HEK293 (cell line): ENCODE measurements around the gene NEGR1.

Experiments
- CTCF ChIA-PET: fragments of 350-600 bp; formaldehyde crosslinking; extraction: SDS; loops from one replicate; lab custom pipeline; 2021; ENCODE audit warnings: antibody characterized with exemption; lab: Yijun Ruan, JAX
- POLR2A ChIA-PET: fragments of 300-600 bp; formaldehyde crosslinking; extraction: SDS; loops from one replicate; lab custom pipeline; 2020; ENCODE audit warnings: antibody characterized with exemption, inconsistent platforms; lab: Yijun Ruan, JAX
- H3K27ac ChIP-seq: fragments of 200-500 bp; sonication (Bioruptor generic); 2 replicates; pipeline ENCODE4 v1.5.1; 2014; ENCODE audit warnings: low read depth, low read length, control low read depth, inconsistent platforms; ENCODE audit errors: extremely low read depth
- H3K36me3 ChIP-seq, 2 experiments: fragments of 200-500 bp in 1 of 2; sonication (Bioruptor generic) in 1 of 2; 1 replicate in 1 of 2; 2 replicates in 1 of 2; pipeline ENCODE4 v1.5.1; 2014 to 2017; ENCODE audit warnings: inconsistent platforms in 2 of 2, low read length in 2 of 2; ENCODE audit not compliant: control insufficient read depth in 2 of 2, insufficient read depth in 1 of 2
- H3K4me1 ChIP-seq: fragments of 200-500 bp; sonication (Bioruptor generic); 2 replicates; pipeline ENCODE4 v1.5.1; 2014; ENCODE audit warnings: mild to moderate bottlenecking, low read length, inconsistent platforms; ENCODE audit not compliant: control insufficient read depth, insufficient read depth
- H3K4me3 ChIP-seq: 2 replicates; pipeline ENCODE4 v1.5.1; 2011; ENCODE audit warnings: low read depth, mild to moderate bottlenecking, control low read depth, low read length, moderate library complexity
- H3K9me3 ChIP-seq: fragments of 200-500 bp; sonication (Bioruptor generic); 2 replicates; pipeline ENCODE4 v1.5.1; 2014; ENCODE audit warnings: low read depth, low read length, inconsistent platforms; ENCODE audit not compliant: control insufficient read depth, insufficient read depth
- BCL11B ChIP-seq: fragments of 450-650 bp; formaldehyde crosslinking; IDR thresholded peaks from 2 replicates; pipeline ENCODE4 v1.5.1; 2016; ENCODE audit warnings: low read depth, missing biosample characterization, missing genetic modification characterization
- EGR2 ChIP-seq: fragments of 450-650 bp; formaldehyde crosslinking; IDR thresholded peaks from 2 replicates; pipeline ENCODE4 v1.5.1; 2016; ENCODE audit warnings: low read depth, missing biosample characterization, missing genetic modification characterization
- FEZF1 ChIP-seq: fragments of 450-650 bp; formaldehyde crosslinking; IDR thresholded peaks from 2 replicates; pipeline ENCODE4 v1.5.1; 2016; ENCODE audit warnings: missing biosample characterization, missing genetic modification characterization
- HOXC10 ChIP-seq: sonication (generic); formaldehyde crosslinking; IDR thresholded peaks from 2 replicates; pipeline ENCODE4 v1.8.1; 2023; ENCODE audit warnings: mild to moderate bottlenecking, missing genetic modification reagents
- KLF10 ChIP-seq: fragments of 450-650 bp; IDR thresholded peaks from 2 replicates; pipeline ENCODE4 v1.5.1; 2018; ENCODE audit warnings: missing biosample characterization, mild to moderate bottlenecking, missing genetic modification characterization
- KLF16 ChIP-seq: fragments of 450-650 bp; formaldehyde crosslinking; IDR thresholded peaks from 2 replicates; pipeline ENCODE4 v1.5.1; 2017; ENCODE audit warnings: missing biosample characterization, missing genetic modification characterization
- PBX3 ChIP-seq: sonication (generic); formaldehyde crosslinking; IDR thresholded peaks from 2 replicates; pipeline ENCODE4 v1.8.1; 2022; ENCODE audit warnings: mild to moderate bottlenecking, moderate library complexity, missing genetic modification reagents
- SP3 ChIP-seq: fragments of 450-650 bp; formaldehyde crosslinking; IDR thresholded peaks from 2 replicates; pipeline ENCODE4 v1.5.1; 2016; ENCODE audit warnings: missing biosample characterization, missing genetic modification characterization
- ZBTB17 ChIP-seq: fragments of 450-650 bp; formaldehyde crosslinking; IDR thresholded peaks from 2 replicates; pipeline ENCODE4 v1.5.1; 2016; ENCODE audit warnings: missing biosample characterization, missing genetic modification characterization
- ZBTB20 ChIP-seq: fragments of 450-650 bp; formaldehyde crosslinking; IDR thresholded peaks from 2 replicates; pipeline ENCODE4 v1.5.1; 2016; ENCODE audit warnings: missing biosample characterization, missing genetic modification characterization
- ZFHX2 ChIP-seq: fragments of 450-650 bp; formaldehyde crosslinking; conservative IDR thresholded peaks from 2 replicates; pipeline ENCODE4 v1.5.1; 2016; ENCODE audit warnings: missing biosample characterization, missing genetic modification characterization
- ZIC2 ChIP-seq: fragments of 450-650 bp; formaldehyde crosslinking; IDR thresholded peaks from 2 replicates; pipeline ENCODE4 v1.5.1; 2016; ENCODE audit warnings: missing biosample characterization, missing genetic modification characterization
- ZNF112 ChIP-seq: fragments of 450-650 bp; formaldehyde crosslinking; IDR thresholded peaks from 2 replicates; pipeline ENCODE4 v1.5.0; 2017; ENCODE audit warnings: missing biosample characterization, missing genetic modification characterization
- ZNF146 ChIP-seq: fragments of 450-650 bp; formaldehyde crosslinking; IDR thresholded peaks from 2 replicates; pipeline ENCODE4 v1.5.1; 2016; ENCODE audit warnings: missing biosample characterization, missing genetic modification characterization
- ZNF148 ChIP-seq: fragments of 450-650 bp; formaldehyde crosslinking; IDR thresholded peaks from 2 replicates; pipeline ENCODE4 v1.5.0; 2017; ENCODE audit warnings: missing biosample characterization, missing genetic modification characterization, borderline replicate concordance
- ZNF155 ChIP-seq: fragments of 450-650 bp; formaldehyde crosslinking; IDR thresholded peaks from 2 replicates; pipeline ENCODE4 v1.5.1; 2016; ENCODE audit warnings: missing biosample characterization, missing genetic modification characterization
- ZNF214 ChIP-seq: fragments of 450-650 bp; formaldehyde crosslinking; IDR thresholded peaks from 2 replicates; pipeline ENCODE4 v1.5.1; 2017; ENCODE audit warnings: missing biosample characterization, mild to moderate bottlenecking, missing genetic modification characterization, borderline replicate concordance
- ZNF223 ChIP-seq: fragments of 450-650 bp; formaldehyde crosslinking; IDR thresholded peaks from 2 replicates; pipeline ENCODE4 v1.5.1; 2016; ENCODE audit warnings: missing biosample characterization, missing genetic modification characterization
- ZNF239 ChIP-seq: fragments of 450-650 bp; formaldehyde crosslinking; IDR thresholded peaks from 2 replicates; pipeline ENCODE4 v1.5.1; 2016; ENCODE audit warnings: missing biosample characterization, missing genetic modification characterization
- ZNF266 ChIP-seq: fragments of 450-650 bp; formaldehyde crosslinking; IDR thresholded peaks from 2 replicates; pipeline ENCODE4 v1.5.1; 2016; ENCODE audit warnings: missing biosample characterization, missing genetic modification characterization, low read depth
- ZNF341 ChIP-seq: fragments of 450-650 bp; formaldehyde crosslinking; IDR thresholded peaks from 2 replicates; pipeline ENCODE4; 2016; ENCODE audit warnings: low read depth, missing biosample characterization, missing genetic modification characterization
- ZNF398 ChIP-seq: fragments of 450-650 bp; formaldehyde crosslinking; IDR thresholded peaks from 2 replicates; pipeline ENCODE4 v1.5.1; 2017; ENCODE audit warnings: missing biosample characterization, missing genetic modification characterization
- ZNF473 ChIP-seq: fragments of 450-650 bp; formaldehyde crosslinking; IDR thresholded peaks from 2 replicates; pipeline ENCODE4 v1.5.1; 2017; ENCODE audit warnings: missing biosample characterization, missing genetic modification characterization
- ZNF571 ChIP-seq: fragments of 450-650 bp; formaldehyde crosslinking; IDR thresholded peaks from 2 replicates; pipeline ENCODE4 v1.5.0; 2017; ENCODE audit warnings: missing biosample characterization, missing genetic modification characterization
- ZNF621 ChIP-seq: fragments of 450-650 bp; formaldehyde crosslinking; IDR thresholded peaks from 2 replicates; pipeline ENCODE4 v1.5.1; 2017; ENCODE audit warnings: missing biosample characterization, missing genetic modification characterization
- ZNF660 ChIP-seq: fragments of 450-650 bp; IDR thresholded peaks from 2 replicates; pipeline ENCODE4 v1.5.1; 2018; ENCODE audit warnings: missing biosample characterization, mild to moderate bottlenecking, missing genetic modification characterization
- ZNF677 ChIP-seq: fragments of 450-650 bp; IDR thresholded peaks from 2 replicates; pipeline ENCODE4 v1.5.0; 2018; ENCODE audit warnings: missing biosample characterization, mild to moderate bottlenecking, missing genetic modification characterization, moderate library complexity
- ZNF768 ChIP-seq: fragments of 450-650 bp; formaldehyde crosslinking; IDR thresholded peaks from 2 replicates; pipeline ENCODE4 v1.5.1; 2018; ENCODE audit warnings: missing biosample characterization, mild to moderate bottlenecking, missing genetic modification characterization
- ZNF791 ChIP-seq: fragments of 450-650 bp; formaldehyde crosslinking; IDR thresholded peaks from 2 replicates; pipeline ENCODE4 v1.5.1; 2016; ENCODE audit warnings: missing biosample characterization, missing genetic modification characterization
- ZSCAN30 ChIP-seq: fragments of 450-650 bp; IDR thresholded peaks from 2 replicates; pipeline ENCODE4 v1.5.1; 2018; ENCODE audit warnings: missing biosample characterization, mild to moderate bottlenecking, missing genetic modification characterization, moderate library complexity
- TF ChIP-seq, protein P1 (sequence below): fragments of 450-650 bp; formaldehyde crosslinking; IDR thresholded peaks from 2 replicates; pipeline ENCODE4 v1.5.1; 2016; ENCODE audit warnings: missing biosample characterization, missing genetic modification characterization

The NEGR1 gene

GRCh38 chr1:72282271-72283021 lies at the start of gene NEGR1:
Gene NEGR1 (minus strand): TSS chr1:72282539.
- Histone ChIP-seq H3K9me3 (no peaks in the 10 kb centered on the region), H3K4me3 (peak within 1 kb of the TSS; percentile 80), H3K36me3 (no peaks in the 10 kb centered on the region), H3K27ac (no peak within 1 kb of the TSS), H3K4me1 (0 out of 2 replicates have a peak, but pooled peaks cover 2% of the 10 kb centered on the region)
- ChIA-PET CTCF (interaction anchor here (0.6 kb wide), 1 partner anchor 285 kb away, joined by 3 read pairs; no protein-coding TSS in a partner anchor), POLR2A (interaction anchor here (0.6 kb wide), 1 partner anchor 100 kb away, joined by 3 read pairs; no protein-coding TSS in a partner anchor)
- no peak for TF ChIP-seq ZNF621 (tag by site-specific recombination)
- TF ChIP-seq EGR2 = peak; percentile 49; the same call in 1 of the 2 replicates
- 0 out of 2 replicates have a peak, but pooled peaks have one; percentile 11 for TF ChIP-seq ZBTB17 (tag by site-specific recombination)
- no peak for TF ChIP-seq ZNF155 (tag by site-specific recombination)
- TF ChIP-seq FEZF1 (tag by site-specific recombination) = no peak
- no peak for TF ChIP-seq ZNF214
- no peak for TF ChIP-seq ZNF473 (tag by site-specific recombination)
- TF ChIP-seq ZNF660 (tag by site-specific recombination) = peak; percentile 66
- TF ChIP-seq SP3 (tag by site-specific recombination) = no peak
- no peak for TF ChIP-seq KLF16 (tag by site-specific recombination)
- no peak for TF ChIP-seq ZNF791 (tag by site-specific recombination)
- no peak for TF ChIP-seq PBX3 (CRISPR knock-in tag)
- no peak for TF ChIP-seq ZNF266 (tag by site-specific recombination)
- TF ChIP-seq ZFHX2 (tag by site-specific recombination) = peak; percentile 53; the same call in 1 of the 2 replicates
- no peak for TF ChIP-seq ZNF148 (tag by site-specific recombination)
- TF ChIP-seq ZBTB20 (tag by site-specific recombination) = no peak
- TF ChIP-seq, protein P1, sequence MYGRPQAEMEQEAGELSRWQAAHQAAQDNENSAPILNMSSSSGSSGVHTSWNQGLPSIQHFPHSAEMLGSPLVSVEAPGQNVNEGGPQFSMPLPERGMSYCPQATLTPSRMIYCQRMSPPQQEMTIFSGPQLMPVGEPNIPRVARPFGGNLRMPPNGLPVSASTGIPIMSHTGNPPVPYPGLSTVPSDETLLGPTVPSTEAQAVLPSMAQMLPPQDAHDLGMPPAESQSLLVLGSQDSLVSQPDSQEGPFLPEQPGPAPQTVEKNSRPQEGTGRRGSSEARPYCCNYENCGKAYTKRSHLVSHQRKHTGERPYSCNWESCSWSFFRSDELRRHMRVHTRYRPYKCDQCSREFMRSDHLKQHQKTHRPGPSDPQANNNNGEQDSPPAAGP (tag by site-specific recombination) = no peak
- peak; percentile 73 for TF ChIP-seq ZNF398 (tag by site-specific recombination)
- no peak for TF ChIP-seq ZNF677 (tag by site-specific recombination)
- no peak for TF ChIP-seq ZNF768 (tag by site-specific recombination)
- TF ChIP-seq BCL11B (tag by site-specific recombination) = no peak
- no peak for TF ChIP-seq ZNF112
- no peak for TF ChIP-seq KLF10 (tag by site-specific recombination)
- TF ChIP-seq ZSCAN30 (tag by site-specific recombination) = peak; percentile 84
- TF ChIP-seq ZNF146 (tag by site-specific recombination) = no peak
- no peak for TF ChIP-seq ZIC2
- no peak for TF ChIP-seq HOXC10
- TF ChIP-seq ZNF223 (tag by site-specific recombination) = no peak
- no peak for TF ChIP-seq ZNF571 (tag by site-specific recombination)
- peak; percentile 38; the same call in 1 of the 2 replicates for TF ChIP-seq ZNF341 (tag by site-specific recombination)
- no peak for TF ChIP-seq ZNF239 (tag by site-specific recombination)
